RKO (cell line): ENCODE data around the gene MAP2K7.
A peak's percentile ranks its signal among the peaks of the same experiment; 100 is the strongest.

Source experiments
- DNase-seq: peaks from one replicate; pipeline ENCODE4 v3.0.0-alpha.2; 2016; ENCODE audit warnings: low spot score

The MAP2K7 gene

GRCh38 chr19:7867092-7867844 is 36.4 kb upstream of the MAP2K7 start:
- DNase-seq, result no peak

- DNase-seq, result no peak
Observed at GRCh38 chr19:7868326-7868670, 35.4 kb upstream of the MAP2K7 start.

- DNase-seq, result peak; percentile 85
Observed at GRCh38 chr19:7868671-7869452, 34.8 kb upstream of the MAP2K7 start.

- peak; percentile 75 for DNase-seq
Observed at GRCh38 chr19:7869453-7869909, 34.2 kb upstream of the MAP2K7 start.

GRCh38 chr19:7869910-7870511 is 33.7 kb upstream of the MAP2K7 start:
- peak; percentile 84 for DNase-seq

GRCh38 chr19:7870571-7871436 is 32.9 kb upstream of the MAP2K7 start:
- DNase-seq, result peak; percentile 90

GRCh38 chr19:7871437-7872305 is 32.0 kb upstream of the MAP2K7 start:
- peak; percentile 90 for DNase-seq

- no peak for DNase-seq
Observed at GRCh38 chr19:7872306-7873204, 31.1 kb upstream of the MAP2K7 start.

GRCh38 chr19:7873304-7874075 is 30.2 kb upstream of the MAP2K7 start:
- DNase-seq, result no peak

GRCh38 chr19:7874076-7874896 is 29.4 kb upstream of the MAP2K7 start, which contains the start of gene PRR36:
TSS of gene PRR36 (minus strand) at chr19:7874390. CDS start at chr19:7873689, 701 bp downstream.
- no peak for DNase-seq

GRCh38 chr19:7874897-7875273 is 28.8 kb upstream of the MAP2K7 start:
- DNase-seq, result no peak

GRCh38 chr19:7877249-7877836 is 26.3 kb upstream of the MAP2K7 start:
- no peak for DNase-seq

- no peak for DNase-seq
Observed at GRCh38 chr19:7879111-7879807, 24.4 kb upstream of the MAP2K7 start.

GRCh38 chr19:7879836-7880235 is 23.8 kb upstream of the MAP2K7 start:
- DNase-seq, result no peak

GRCh38 chr19:7881910-7882309 is 21.8 kb upstream of the MAP2K7 start:
- no peak for DNase-seq

- DNase-seq, result no peak
Observed at GRCh38 chr19:7883105-7883504, 20.6 kb upstream of the MAP2K7 start.
